Measurements from ENCODE around the gene NRP1. TPM values are rescaled to one million over a fixed set of nuclear protein-coding genes. Genes with fewer than 3 reads are reported as not detected.
A peak's percentile ranks its signal among the peaks of the same experiment; 100 is the strongest.

Gene NRP1
- polyA plus RNA-seq, 4 donors, result 2.5 to 22.0 (median 12.3) TPM

- Histone ChIP-seq H3K36me3 (ENCODE audit: control insufficient read depth in 3 of 3, insufficient read depth in 2 of 3, low read depth in 1 of 3, low read length in 3 of 3) (no peaks in the 10 kb centered on the region), H3K9me3 (ENCODE audit: control insufficient read depth in 2 of 2, insufficient read depth in 1 of 2, low read depth in 1 of 2, low read length in 1 of 2) (no peaks in the 10 kb centered on the region), H3K27ac (ENCODE audit: low read depth in 1 of 3, low read length in 2 of 3) (no peak overlapping the region), H3K4me3 (ENCODE audit: low read depth in 1 of 3, low read length in 3 of 3) (no peak overlapping the region), H3K4me1 (ENCODE audit: control insufficient read depth in 3 of 3, insufficient read depth in 2 of 3, low read depth in 1 of 3, low read length in 2 of 3) (no peaks in the 10 kb centered on the region), H3K27me3 (ENCODE audit: control insufficient read depth in 3 of 3, insufficient read depth in 3 of 3, low read length in 3 of 3) (no peaks in the 10 kb centered on the region)
- WGBS, 3 donors, result 63 to 77% (median 75%) methylated on average over 9 of the region's 9 CpGs
- FAIRE-seq (no peak), DNase-seq (no peak)
Observed at GRCh38 chr10:33164060-33164709, 170.3 kb downstream of the NRP1 start.

- H3K36me3 ChIP-seq (ENCODE audit: control insufficient read depth in 3 of 3, insufficient read depth in 2 of 3, low read depth in 1 of 3, low read length in 3 of 3), result no peaks in the 10 kb centered on the region
- H3K4me1 ChIP-seq (ENCODE audit: control insufficient read depth in 3 of 3, insufficient read depth in 2 of 3, low read depth in 1 of 3, low read length in 2 of 3), result no peaks in the 10 kb centered on the region
- no peak for FAIRE-seq
- 17 to 68% (median 34%) methylated on average over 3 of the region's 3 CpGs for WGBS, 3 donors
- no peak overlapping the region for H3K27ac ChIP-seq (ENCODE audit: low read depth in 1 of 3, low read length in 2 of 3)
- H3K9me3 ChIP-seq (ENCODE audit: control insufficient read depth in 2 of 2, insufficient read depth in 1 of 2, low read depth in 1 of 2, low read length in 1 of 2), result no peaks in the 10 kb centered on the region
- peak; percentile 63 to 76 for DNase-seq
- H3K4me3 ChIP-seq (ENCODE audit: low read depth in 1 of 3, low read length in 3 of 3), result no peak overlapping the region
- H3K27me3 ChIP-seq (ENCODE audit: control insufficient read depth in 3 of 3, insufficient read depth in 3 of 3, low read length in 3 of 3), result no peaks in the 10 kb centered on the region
Observed at GRCh38 chr10:33162248-33162575, 172.3 kb downstream of the NRP1 start.

- no peak overlapping the region for H3K4me3 ChIP-seq (ENCODE audit: low read depth in 1 of 3, low read length in 3 of 3)
- FAIRE-seq (no peak), DNase-seq (no peak)
- WGBS, 3 donors, result 76 to 87% (median 82%) methylated on average over 6 of the region's 6 CpGs
- H3K36me3 ChIP-seq (ENCODE audit: control insufficient read depth in 3 of 3, insufficient read depth in 2 of 3, low read depth in 1 of 3, low read length in 3 of 3), result no peaks in the 10 kb centered on the region
- H3K27ac ChIP-seq (ENCODE audit: low read depth in 1 of 3, low read length in 2 of 3), result no peak overlapping the region
- H3K4me1 ChIP-seq (ENCODE audit: control insufficient read depth in 3 of 3, insufficient read depth in 2 of 3, low read depth in 1 of 3, low read length in 2 of 3), result no peaks in the 10 kb centered on the region
- H3K27me3 ChIP-seq (ENCODE audit: control insufficient read depth in 3 of 3, insufficient read depth in 3 of 3, low read length in 3 of 3), result no peaks in the 10 kb centered on the region
- no peaks in the 10 kb centered on the region for H3K9me3 ChIP-seq (ENCODE audit: control insufficient read depth in 2 of 2, insufficient read depth in 1 of 2, low read depth in 1 of 2, low read length in 1 of 2)
Observed at GRCh38 chr10:33161550-33162247, 172.8 kb downstream of the NRP1 start.

GRCh38 chr10:33160151-33160550, 174.3 kb downstream of the NRP1 start:
- H3K27ac ChIP-seq (ENCODE audit: low read depth in 1 of 3, low read length in 2 of 3), result no peak overlapping the region
- no peak overlapping the region for H3K4me3 ChIP-seq (ENCODE audit: low read depth in 1 of 3, low read length in 3 of 3)
- whole genome bisulfite sequencing, 3 donors, result 88 to 95% (median 91%) methylated on average over 8 of the region's 8 CpGs
- H3K4me1 ChIP-seq (ENCODE audit: control insufficient read depth in 3 of 3, insufficient read depth in 2 of 3, low read depth in 1 of 3, low read length in 2 of 3), result peaks cover 0 to 4% (median 0%) of the 10 kb centered on the region in 3 donors
- H3K9me3 ChIP-seq (ENCODE audit: control insufficient read depth in 2 of 2, insufficient read depth in 1 of 2, low read depth in 1 of 2, low read length in 1 of 2), result no peaks in the 10 kb centered on the region
- no peaks in the 10 kb centered on the region for H3K36me3 ChIP-seq (ENCODE audit: control insufficient read depth in 3 of 3, insufficient read depth in 2 of 3, low read depth in 1 of 3, low read length in 3 of 3)
- H3K27me3 ChIP-seq (ENCODE audit: control insufficient read depth in 3 of 3, insufficient read depth in 3 of 3, low read length in 3 of 3), result no peaks in the 10 kb centered on the region
- DNase-seq, result no peak
- FAIRE-seq, result no peak

- DNase-seq (no peak), FAIRE-seq (no peak)
- Histone ChIP-seq H3K4me1 (ENCODE audit: control insufficient read depth in 3 of 3, insufficient read depth in 2 of 3, low read depth in 1 of 3, low read length in 2 of 3) (peaks cover 0 to 4% (median 0%) of the 10 kb centered on the region in 3 donors), H3K9me3 (ENCODE audit: control insufficient read depth in 2 of 2, insufficient read depth in 1 of 2, low read depth in 1 of 2, low read length in 1 of 2) (no peaks in the 10 kb centered on the region), H3K36me3 (ENCODE audit: control insufficient read depth in 3 of 3, insufficient read depth in 2 of 3, low read depth in 1 of 3, low read length in 3 of 3) (no peaks in the 10 kb centered on the region), H3K27ac (ENCODE audit: low read depth in 1 of 3, low read length in 2 of 3) (no peak overlapping the region), H3K4me3 (ENCODE audit: low read depth in 1 of 3, low read length in 3 of 3) (no peak overlapping the region), H3K27me3 (ENCODE audit: control insufficient read depth in 3 of 3, insufficient read depth in 3 of 3, low read length in 3 of 3) (no peaks in the 10 kb centered on the region)
- WGBS, 3 donors, result 88 to 91% (median 89%) methylated on average over 4 of the region's 4 CpGs
Observed at GRCh38 chr10:33157103-33157502, 177.4 kb downstream of the NRP1 start.

GRCh38 chr10:33155720-33156638, 178.5 kb downstream of the NRP1 start:
- 21 to 50% (median 28%) methylated on average over 10 of the region's 10 CpGs for WGBS, 3 donors
- FAIRE-seq, result no peak
- H3K4me1 ChIP-seq (ENCODE audit: control insufficient read depth in 3 of 3, insufficient read depth in 2 of 3, low read depth in 1 of 3, low read length in 2 of 3), result peaks cover 0 to 4% (median 0%) of the 10 kb centered on the region in 3 donors
- peak; percentile 60 to 73 for DNase-seq
- H3K27ac ChIP-seq (ENCODE audit: low read depth in 1 of 3, low read length in 2 of 3), result no peak overlapping the region
- no peaks in the 10 kb centered on the region for H3K27me3 ChIP-seq (ENCODE audit: control insufficient read depth in 3 of 3, insufficient read depth in 3 of 3, low read length in 3 of 3)
- H3K9me3 ChIP-seq (ENCODE audit: control insufficient read depth in 2 of 2, insufficient read depth in 1 of 2, low read depth in 1 of 2, low read length in 1 of 2), result no peaks in the 10 kb centered on the region
- H3K36me3 ChIP-seq (ENCODE audit: control insufficient read depth in 3 of 3, insufficient read depth in 2 of 3, low read depth in 1 of 3, low read length in 3 of 3), result no peaks in the 10 kb centered on the region
- H3K4me3 ChIP-seq (ENCODE audit: low read depth in 1 of 3, low read length in 3 of 3), result no peak overlapping the region

GRCh38 chr10:33154590-33154989, 179.9 kb downstream of the NRP1 start:
- DNase-seq (no peak), FAIRE-seq (no peak)
- Histone ChIP-seq H3K27ac (ENCODE audit: low read depth in 1 of 3, low read length in 2 of 3) (no peak overlapping the region), H3K9me3 (ENCODE audit: control insufficient read depth in 2 of 2, insufficient read depth in 1 of 2, low read depth in 1 of 2, low read length in 1 of 2) (no peaks in the 10 kb centered on the region), H3K4me1 (ENCODE audit: control insufficient read depth in 3 of 3, insufficient read depth in 2 of 3, low read depth in 1 of 3, low read length in 2 of 3) (peaks cover 0 to 4% (median 0%) of the 10 kb centered on the region in 3 donors), H3K4me3 (ENCODE audit: low read depth in 1 of 3, low read length in 3 of 3) (no peak overlapping the region), H3K36me3 (ENCODE audit: control insufficient read depth in 3 of 3, insufficient read depth in 2 of 3, low read depth in 1 of 3, low read length in 3 of 3) (no peaks in the 10 kb centered on the region), H3K27me3 (ENCODE audit: control insufficient read depth in 3 of 3, insufficient read depth in 3 of 3, low read length in 3 of 3) (no peaks in the 10 kb centered on the region)
- WGBS, 3 donors, result 84 to 94% (median 92%) methylated on average over 5 of the region's 5 CpGs

- Histone ChIP-seq H3K36me3 (ENCODE audit: control insufficient read depth in 3 of 3, insufficient read depth in 2 of 3, low read depth in 1 of 3, low read length in 3 of 3) (no peaks in the 10 kb centered on the region), H3K4me3 (ENCODE audit: low read depth in 1 of 3, low read length in 3 of 3) (no peak overlapping the region), H3K27ac (ENCODE audit: low read depth in 1 of 3, low read length in 2 of 3) (no peak overlapping the region), H3K9me3 (ENCODE audit: control insufficient read depth in 2 of 2, insufficient read depth in 1 of 2, low read depth in 1 of 2, low read length in 1 of 2) (no peaks in the 10 kb centered on the region), H3K27me3 (ENCODE audit: control insufficient read depth in 3 of 3, insufficient read depth in 3 of 3, low read length in 3 of 3) (no peaks in the 10 kb centered on the region), H3K4me1 (ENCODE audit: control insufficient read depth in 3 of 3, insufficient read depth in 2 of 3, low read depth in 1 of 3, low read length in 2 of 3) (peaks cover 0 to 4% (median 0%) of the 10 kb centered on the region in 3 donors)
- DNase-seq (no peak), FAIRE-seq (no peak)
- WGBS, 3 donors, result 69 to 75% (median 69%) methylated on average over 3 of the region's 3 CpGs
Observed at GRCh38 chr10:33153968-33154327, 180.5 kb downstream of the NRP1 start.

Measured in small intestine (tissue), 7 donors.